Vagina (tissue), 2 donors: Measurements from ENCODE around the gene EXTL2.

Experiments used
- POLR2A ChIP-seq, 2 donors: fragments of 450-650 bp; IDR thresholded peaks; one replicate each; pipeline ENCODE4 v1.6.1; 2017; ENCODE audit warnings: antibody characterized with exemption in 2 of 2, mild to moderate bottlenecking in 2 of 2, moderate library complexity in 2 of 2
- TF ChIP-seq, protein P1 (sequence below), 3 experiments: fragments of 450-650 bp in 2 of 3; fragments of 200-600 bp in 1 of 3; sonication (generic) in 1 of 3; IDR thresholded peaks; one replicate each; pipeline ENCODE4 v1.5.1; 2017 to 2019; ENCODE audit warnings: antibody characterized with exemption in 3 of 3, mild to moderate bottlenecking in 2 of 3, moderate library complexity in 2 of 3

DNA sequence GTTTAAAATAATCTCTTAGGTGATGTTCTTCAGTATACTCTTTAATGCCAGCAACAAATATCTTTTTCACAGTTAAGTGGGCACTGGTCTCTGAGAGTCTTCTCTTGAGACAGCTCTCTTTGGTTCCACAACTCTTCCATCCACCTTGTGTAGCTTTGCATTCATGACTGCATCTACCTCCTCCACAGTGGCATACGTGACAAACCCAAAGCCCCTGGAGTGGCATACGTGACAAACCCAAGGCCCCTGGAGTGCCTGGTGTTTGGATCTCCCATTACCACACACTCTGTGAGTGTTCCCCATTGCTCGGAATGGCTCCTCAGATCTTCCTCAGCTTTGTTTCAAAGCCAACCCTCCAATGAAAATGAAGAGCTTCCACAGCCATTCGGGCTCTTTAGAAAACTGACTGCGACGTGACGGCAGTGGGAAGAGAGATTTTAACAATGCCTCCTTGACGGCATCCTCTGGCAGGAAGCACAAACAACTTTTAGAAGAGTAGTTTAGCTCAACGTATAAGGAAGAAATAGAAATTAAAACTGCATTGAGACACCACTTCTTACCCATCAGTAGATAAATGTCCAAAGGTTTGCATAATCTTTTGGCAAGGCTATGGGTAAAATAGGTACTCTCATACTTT, 47.1 kb upstream of the EXTL2 start:
- TF ChIP-seq, protein P1, sequence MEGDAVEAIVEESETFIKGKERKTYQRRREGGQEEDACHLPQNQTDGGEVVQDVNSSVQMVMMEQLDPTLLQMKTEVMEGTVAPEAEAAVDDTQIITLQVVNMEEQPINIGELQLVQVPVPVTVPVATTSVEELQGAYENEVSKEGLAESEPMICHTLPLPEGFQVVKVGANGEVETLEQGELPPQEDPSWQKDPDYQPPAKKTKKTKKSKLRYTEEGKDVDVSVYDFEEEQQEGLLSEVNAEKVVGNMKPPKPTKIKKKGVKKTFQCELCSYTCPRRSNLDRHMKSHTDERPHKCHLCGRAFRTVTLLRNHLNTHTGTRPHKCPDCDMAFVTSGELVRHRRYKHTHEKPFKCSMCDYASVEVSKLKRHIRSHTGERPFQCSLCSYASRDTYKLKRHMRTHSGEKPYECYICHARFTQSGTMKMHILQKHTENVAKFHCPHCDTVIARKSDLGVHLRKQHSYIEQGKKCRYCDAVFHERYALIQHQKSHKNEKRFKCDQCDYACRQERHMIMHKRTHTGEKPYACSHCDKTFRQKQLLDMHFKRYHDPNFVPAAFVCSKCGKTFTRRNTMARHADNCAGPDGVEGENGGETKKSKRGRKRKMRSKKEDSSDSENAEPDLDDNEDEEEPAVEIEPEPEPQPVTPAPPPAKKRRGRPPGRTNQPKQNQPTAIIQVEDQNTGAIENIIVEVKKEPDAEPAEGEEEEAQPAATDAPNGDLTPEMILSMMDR (IDR thresholded peaks at IDR 0.05), result no peak
- no peak for TF ChIP-seq POLR2A (IDR thresholded peaks at IDR 0.05)
